ENCODE results near the gene PCOLCE2.

Gene PCOLCE2

GRCh38 chr3:142866841-142867631, 21.8 kb downstream of the PCOLCE2 start:
- DNase-seq (ENCODE audit: low read depth in 1 of 2, low spot score in 1 of 2) = no peak

GRCh38 chr3:142863930-142864920, 24.7 kb downstream of the PCOLCE2 start:
- DNase-seq (ENCODE audit: low read depth in 1 of 2, low spot score in 1 of 2) = no peak

- DNase-seq (ENCODE audit: low read depth in 1 of 2, low spot score in 1 of 2) = no peak
Observed at GRCh38 chr3:142863010-142863817, 25.7 kb downstream of the PCOLCE2 start.

GRCh38 chr3:142861926-142862325, 27.0 kb downstream of the PCOLCE2 start:
- no peak for DNase-seq (ENCODE audit: low read depth in 1 of 2, low spot score in 1 of 2)

- DNase-seq (ENCODE audit: low read depth in 1 of 2, low spot score in 1 of 2) = no peak
Observed at GRCh38 chr3:142858043-142858442, 30.8 kb downstream of the PCOLCE2 start.

GRCh38 chr3:142857056-142857455, 31.8 kb downstream of the PCOLCE2 start:
- DNase-seq (ENCODE audit: low read depth in 1 of 2, low spot score in 1 of 2) = no peak

GRCh38 chr3:142853270-142854168, 35.4 kb downstream of the PCOLCE2 start:
- DNase-seq (ENCODE audit: low read depth in 1 of 2, low spot score in 1 of 2) = no peak

GRCh38 chr3:142852009-142852408, 36.9 kb downstream of the PCOLCE2 start:
- no peak for DNase-seq (ENCODE audit: low read depth in 1 of 2, low spot score in 1 of 2)

GRCh38 chr3:142850395-142851023, 38.4 kb downstream of the PCOLCE2 start:
- no peak for DNase-seq (ENCODE audit: low read depth in 1 of 2, low spot score in 1 of 2)

GRCh38 chr3:142849148-142849547, 39.7 kb downstream of the PCOLCE2 start:
- DNase-seq (ENCODE audit: low read depth in 1 of 2, low spot score in 1 of 2) = no peak

GRCh38 chr3:142846779-142847577, 41.9 kb downstream of the PCOLCE2 start:
- no peak for DNase-seq (ENCODE audit: low read depth in 1 of 2, low spot score in 1 of 2)

- no peak for DNase-seq (ENCODE audit: low read depth in 1 of 2, low spot score in 1 of 2)
Observed at GRCh38 chr3:142844339-142844977, 44.4 kb downstream of the PCOLCE2 start.

- DNase-seq (ENCODE audit: low read depth in 1 of 2, low spot score in 1 of 2) = no peak
Observed at GRCh38 chr3:142839831-142840230, 49.1 kb downstream of the PCOLCE2 start.

GRCh38 chr3:142837526-142837925, 51.4 kb downstream of the PCOLCE2 start:
- no peak for DNase-seq (ENCODE audit: low read depth in 1 of 2, low spot score in 1 of 2)

- DNase-seq (ENCODE audit: low read depth in 1 of 2, low spot score in 1 of 2) = peak; percentile 8 to 46
Observed at GRCh38 chr3:142828703-142829305, 60.1 kb downstream of the PCOLCE2 start.

GRCh38 chr3:142819179-142819578, 69.7 kb downstream of the PCOLCE2 start:
- DNase-seq (ENCODE audit: low read depth in 1 of 2, low spot score in 1 of 2) = no peak

GRCh38 chr3:142818651-142819050, 70.2 kb downstream of the PCOLCE2 start:
- no peak for DNase-seq (ENCODE audit: low read depth in 1 of 2, low spot score in 1 of 2)

- no peak for DNase-seq (ENCODE audit: low read depth in 1 of 2, low spot score in 1 of 2)
Observed at GRCh38 chr3:142817897-142818296, 71.0 kb downstream of the PCOLCE2 start.

All from stimulated activated CD4-positive, alpha-beta T cell treated with anti-CD3 and anti-CD28 coated beads, Interleukin-15, amount 100 ng/mL, for 1 hour (primary cell).